Fibroblast of gingiva (primary cell): ENCODE results near the gene NEK7.
"Not testable (repeated sequence)": the region's sequence is repeated elsewhere in the genome, so short reads cannot be mapped to it uniquely, and the experiment has no call there.

ENCODE experiments used
- DNase-seq: peaks from one replicate; pipeline ENCODE4 v3.0.0-alpha.2; 2011; ENCODE audit warnings: low read depth

Gene NEK7

DNA sequence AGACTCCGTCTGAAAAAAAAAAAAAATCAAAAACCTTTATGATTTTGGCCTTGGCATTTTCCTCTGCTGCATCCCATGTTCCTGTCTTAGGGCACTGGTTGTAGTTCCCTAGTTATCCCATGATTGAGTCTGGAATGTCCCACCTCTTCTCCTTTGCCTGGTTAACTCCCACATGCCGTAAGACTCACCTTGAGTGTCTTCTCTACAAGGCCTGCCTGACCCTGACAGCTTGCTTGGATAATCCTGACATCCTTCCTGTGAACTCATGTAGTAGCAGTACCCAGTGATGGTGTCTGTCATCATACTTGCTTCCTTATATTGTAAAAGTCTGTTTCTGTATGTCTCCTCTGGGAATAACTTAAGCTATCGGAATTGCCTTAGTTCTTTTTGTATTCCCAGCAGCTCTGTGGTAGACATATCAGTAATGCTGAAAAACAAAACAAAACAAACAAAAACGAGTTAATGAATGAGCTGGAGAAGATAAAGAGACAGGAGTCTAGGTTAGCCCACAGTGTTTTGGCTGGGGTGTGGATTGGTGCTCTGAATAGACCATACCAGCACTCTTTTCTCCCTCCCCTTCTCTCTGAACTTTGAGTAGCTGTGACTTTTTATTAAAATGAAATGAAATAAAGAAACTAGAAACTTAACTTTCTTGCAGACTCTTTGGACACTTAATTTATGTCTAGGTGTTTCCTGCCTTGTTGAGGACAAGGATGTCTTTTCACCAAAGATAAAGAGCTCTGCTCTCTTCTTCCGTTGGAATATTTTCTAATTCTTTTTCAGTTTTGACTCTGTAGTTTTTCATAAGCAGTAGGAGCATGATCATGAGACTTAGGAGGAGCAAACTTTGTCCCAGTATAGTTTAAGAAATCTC is 15.1 kb downstream of the NEK7 start:
- no peak for DNase-seq

DNA sequence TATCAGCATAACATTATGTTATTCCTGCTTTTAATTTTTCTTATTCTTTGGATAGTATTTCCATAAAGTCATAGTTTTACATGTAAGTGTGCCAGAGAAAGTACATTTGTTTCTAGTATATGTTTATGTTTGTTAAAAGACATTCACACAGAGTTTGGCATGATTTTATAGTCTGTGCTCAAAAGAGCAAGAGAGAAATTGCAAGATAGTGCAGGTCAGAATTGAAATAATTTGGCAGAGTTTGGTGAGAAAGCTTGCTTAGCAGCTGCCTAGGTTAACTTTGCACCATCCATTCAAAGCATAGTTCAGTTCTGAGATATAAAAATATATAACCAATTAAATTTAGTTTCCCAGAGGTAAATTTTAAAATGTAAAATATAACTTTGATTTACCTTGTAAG is 17.0 kb downstream of the NEK7 start:
- no peak for DNase-seq

DNA sequence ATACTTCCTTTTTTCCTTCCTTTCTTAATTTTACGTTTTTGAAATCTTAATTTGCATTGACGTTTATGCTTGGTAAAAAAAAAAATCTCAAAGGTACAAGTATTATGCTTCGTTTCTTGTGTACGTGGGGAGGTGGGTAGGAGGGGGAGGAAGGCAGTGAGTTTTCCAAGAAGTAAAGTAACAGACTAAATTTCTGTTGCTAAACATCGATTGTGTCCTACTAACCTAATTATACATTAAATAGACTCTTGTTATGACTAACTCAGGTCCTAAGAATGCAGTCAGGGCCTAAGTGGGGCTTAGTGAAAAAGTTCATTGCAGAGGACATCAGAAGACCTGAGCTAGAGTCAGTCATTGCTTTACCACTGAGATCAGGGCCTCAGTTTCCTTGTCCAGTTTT is 17.5 kb downstream of the NEK7 start:
- no peak for DNase-seq

DNA sequence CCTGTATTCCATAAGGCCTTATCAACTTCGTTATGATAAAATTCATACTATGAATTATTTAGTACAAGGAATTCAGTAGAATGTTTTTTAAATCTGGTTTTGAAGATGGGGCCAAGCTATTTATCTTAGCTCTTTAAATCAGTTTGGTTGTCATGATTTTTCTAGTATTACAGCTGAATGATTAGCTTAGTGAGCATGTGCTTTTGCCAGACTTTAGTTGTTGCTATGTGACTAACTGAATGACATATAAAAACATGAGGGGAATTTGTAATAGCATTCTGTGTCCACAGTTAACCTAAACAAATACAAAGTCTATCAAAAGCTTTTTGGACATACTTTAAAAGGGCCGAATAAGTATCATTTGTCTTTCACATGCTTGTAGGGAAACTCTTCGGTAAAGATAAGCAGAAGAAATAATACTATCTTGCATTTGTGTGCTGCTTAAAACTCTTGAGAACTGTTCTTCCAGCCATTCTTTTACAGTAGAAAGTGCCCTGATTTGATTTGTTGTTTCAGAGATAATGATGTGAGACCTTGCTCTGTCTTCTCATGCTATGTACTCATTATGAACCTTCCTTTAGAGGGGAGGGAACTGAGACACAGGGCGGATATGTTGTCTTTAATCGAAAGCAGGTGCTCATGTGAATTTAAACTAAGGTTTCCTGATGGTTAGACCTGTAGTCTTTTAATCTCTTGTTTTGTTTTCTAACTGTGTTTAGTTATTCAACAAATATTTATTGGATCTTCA is 18.8 kb downstream of the NEK7 start:
- DNase-seq: peak; percentile 73

DNA sequence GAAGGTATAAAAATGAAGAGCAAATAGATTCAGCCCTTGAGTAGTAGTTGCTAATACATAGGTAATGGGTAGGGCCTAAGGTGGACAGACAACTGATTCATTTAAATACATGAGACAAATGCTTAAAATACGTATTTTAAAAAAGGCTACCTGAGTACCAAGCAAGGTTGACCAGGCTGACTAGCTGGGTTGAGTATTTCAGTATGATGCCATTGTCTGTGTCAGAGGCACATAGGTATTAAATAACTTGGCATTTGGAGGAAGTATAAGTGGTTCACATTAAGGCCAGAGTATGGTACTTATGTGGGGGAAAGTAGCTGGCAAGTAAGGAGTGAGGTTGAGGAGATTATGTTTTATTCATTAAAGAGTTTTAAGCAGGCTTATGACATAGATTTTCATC is 19.4 kb downstream of the NEK7 start:
- no peak for DNase-seq

DNA sequence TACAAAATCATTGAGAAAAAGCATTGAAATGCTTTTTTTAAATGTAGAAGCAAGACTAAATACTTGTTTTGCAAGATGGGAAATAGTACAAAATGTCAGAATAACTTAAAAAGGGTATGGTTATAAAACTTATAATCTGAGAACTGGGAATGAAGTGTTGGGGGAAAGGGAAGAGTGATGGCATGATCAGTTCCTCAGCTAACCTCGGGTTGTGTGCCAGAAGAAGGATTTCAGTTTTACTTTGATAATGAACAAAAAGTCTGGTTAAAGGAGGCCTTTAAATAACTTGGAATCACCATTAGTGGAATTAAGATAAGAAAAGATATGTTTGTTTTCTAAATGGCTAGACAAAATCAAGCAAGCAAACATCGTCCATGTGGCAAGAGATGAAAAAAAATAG is 20.7 kb downstream of the NEK7 start:
- no peak for DNase-seq

DNA sequence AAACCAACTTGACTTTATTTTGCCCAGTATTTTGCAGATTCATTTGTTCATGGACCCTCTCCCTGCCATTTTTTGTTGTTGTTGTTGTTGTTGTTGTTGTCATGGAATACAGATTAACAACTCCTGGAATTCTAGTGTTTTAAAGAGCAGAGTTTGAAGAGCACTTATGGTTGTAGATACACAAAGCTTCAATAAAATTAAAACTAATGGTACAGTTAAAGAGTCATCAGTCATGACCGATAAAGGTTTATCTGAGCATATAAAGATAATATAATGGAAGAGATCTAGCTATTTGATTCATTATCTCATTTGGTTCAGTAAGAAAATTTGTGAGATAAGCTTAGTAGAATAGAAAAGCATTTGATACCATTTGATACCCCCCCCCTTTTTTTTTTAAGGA is 21.8 kb downstream of the NEK7 start:
- DNase-seq: no peak

DNA sequence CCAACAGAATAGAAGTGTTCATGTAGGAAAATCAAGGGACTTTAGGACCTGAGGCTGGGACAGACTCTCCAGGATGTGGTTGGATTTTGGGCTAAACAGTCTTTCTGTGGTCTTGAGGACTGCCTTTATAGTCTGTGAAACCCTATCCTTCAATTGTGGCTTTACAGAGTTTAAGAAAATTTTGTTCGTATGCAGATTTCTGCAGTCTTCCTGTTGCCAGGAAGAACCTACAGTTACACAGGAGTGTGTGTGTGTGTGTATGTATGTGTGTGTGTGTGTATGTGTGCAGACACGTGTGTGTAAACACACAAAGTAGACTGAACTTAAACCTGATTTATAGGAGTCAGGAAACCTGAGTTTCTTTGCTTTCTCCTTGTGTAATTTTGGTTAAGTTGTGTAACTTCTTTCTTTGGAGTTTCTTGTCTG is 22.8 kb downstream of the NEK7 start:
- peak; percentile 71 for DNase-seq

DNA sequence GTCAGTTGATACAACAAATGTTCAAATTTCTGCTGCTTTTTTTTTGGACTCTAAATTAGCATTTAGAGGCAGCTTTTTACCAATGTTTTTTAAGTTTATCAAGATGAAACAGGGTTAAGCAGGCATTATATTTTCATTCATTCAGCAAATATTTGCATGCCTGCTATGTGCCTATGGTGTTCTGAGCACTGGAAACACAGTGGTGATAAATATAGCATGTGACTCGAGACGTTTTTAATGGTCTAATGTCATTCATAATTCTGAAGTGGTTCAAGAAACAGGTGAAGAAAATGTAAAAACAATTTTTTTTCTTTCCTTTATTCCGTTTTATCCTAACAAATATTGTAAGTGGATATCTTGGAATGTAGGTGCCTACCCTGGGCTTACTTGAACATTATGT is 26.8 kb downstream of the NEK7 start:
- DNase-seq: no peak

DNA sequence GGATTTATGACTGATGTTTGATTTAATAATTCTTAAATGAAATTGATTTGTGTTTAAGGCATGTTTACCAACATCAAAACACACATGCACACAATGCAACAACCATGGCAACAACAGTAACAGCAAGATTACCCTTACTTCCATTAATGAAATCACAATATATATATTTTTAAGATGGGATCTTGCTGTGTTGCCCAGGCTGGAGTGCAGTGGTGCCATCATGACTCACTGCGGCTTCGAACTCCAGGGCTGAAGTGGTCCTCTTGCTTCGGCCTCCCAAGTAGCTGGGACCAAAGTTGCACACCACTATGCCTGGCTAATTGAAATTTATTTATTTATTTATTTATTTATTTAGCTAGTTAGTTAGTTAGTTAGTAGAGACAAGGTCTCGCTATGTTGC is 27.7 kb downstream of the NEK7 start:
- DNase-seq: no peak

DNA sequence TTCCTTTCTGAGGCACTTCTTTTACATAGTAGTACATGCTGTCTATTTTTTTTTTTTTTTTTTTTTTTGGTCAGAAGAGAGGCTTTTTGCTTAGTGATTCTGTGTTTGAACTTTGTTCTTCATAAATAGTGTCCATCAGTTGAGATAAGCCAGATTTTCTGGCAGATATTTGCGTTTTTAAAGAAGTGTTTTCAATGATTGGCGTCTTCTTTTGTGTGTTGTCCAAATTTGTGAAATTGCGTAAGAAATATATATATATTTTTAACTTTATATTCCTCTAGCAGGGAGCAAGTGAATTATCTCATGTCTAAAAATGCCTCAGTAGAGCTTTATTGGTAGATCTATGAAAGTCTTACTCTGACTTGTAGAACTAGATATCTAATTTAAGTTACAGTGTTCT is 28.3 kb downstream of the NEK7 start:
- DNase-seq: no peak

DNA sequence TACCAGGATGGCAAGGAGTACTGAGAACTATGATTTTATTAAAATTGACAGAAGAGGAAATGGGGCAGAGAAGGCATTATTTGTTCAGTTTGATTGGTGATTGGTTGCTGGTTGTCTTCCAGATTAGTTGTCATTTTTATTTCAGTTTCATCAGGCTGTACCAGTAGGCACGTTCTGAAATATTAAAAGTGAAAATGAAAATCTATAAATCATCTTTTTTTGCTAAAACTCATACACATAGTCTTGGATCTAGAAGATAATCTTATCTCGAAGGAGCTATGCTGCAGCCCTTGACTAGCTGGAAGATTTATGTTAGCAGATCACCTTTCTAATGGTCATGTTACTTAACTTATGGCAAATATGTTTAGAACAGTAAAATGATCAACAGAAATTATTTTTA is 29.0 kb downstream of the NEK7 start:
- no peak for DNase-seq

DNA sequence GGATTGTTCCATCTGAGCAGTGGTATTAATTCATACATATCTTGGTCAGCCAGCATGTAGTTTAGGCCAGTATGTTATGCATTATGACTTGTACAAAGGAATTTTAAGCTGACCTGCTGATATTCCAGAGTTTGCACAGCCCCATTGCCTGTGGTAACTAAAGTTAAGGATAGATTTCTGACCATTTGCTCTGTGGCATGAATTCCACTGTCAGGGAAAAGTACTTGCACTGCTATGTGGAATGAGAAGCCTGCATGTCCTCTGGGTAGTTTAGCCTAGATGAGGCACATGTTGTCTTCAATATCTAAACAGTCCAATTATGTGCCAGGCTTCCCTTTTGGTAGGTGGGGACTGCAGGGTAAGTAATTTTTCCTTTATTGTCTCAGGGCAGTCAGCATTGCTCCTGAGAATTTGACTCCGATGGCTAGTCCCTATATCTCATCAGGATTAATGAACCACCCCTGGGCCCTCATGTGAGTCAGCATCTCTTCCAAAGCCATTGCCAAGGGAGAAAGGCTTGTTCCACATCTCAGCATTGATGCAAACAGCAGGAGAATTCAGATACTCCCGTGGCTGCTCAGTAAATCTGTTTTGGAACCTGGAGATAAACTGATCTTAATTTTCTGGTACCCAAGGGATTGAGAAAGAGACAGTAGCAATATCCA is 30.2 kb downstream of the NEK7 start:
- DNase-seq: no peak

DNA sequence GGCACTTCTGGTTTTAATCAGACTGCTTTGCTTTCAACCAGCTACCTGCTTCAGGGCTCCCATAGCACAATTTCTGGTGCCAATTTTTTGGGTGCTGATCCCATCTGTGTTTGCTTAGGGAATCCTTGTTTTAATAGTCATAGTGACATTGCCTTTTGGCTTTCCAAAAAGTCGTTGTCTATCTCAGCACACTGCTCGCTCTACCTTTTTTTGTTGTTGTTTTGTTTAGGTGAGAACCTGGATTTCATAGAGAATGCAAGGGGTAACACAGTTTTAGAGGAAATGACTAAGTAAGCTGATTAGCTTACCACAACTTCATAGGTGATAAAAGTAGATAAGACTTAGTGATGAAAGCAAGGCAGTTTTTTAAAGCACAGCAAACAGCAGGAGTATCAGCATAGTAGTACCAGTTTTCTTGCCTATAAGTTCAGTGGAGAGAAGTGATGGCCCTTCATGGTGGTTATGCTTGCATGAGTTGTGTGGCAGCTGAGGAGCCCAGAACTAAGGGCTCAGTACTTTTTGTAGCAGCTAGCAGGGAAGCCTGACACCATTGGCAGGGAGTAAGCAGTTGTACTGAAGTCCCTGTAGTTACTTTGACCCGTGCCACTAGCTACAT is 31.3 kb downstream of the NEK7 start:
- no peak for DNase-seq

DNA sequence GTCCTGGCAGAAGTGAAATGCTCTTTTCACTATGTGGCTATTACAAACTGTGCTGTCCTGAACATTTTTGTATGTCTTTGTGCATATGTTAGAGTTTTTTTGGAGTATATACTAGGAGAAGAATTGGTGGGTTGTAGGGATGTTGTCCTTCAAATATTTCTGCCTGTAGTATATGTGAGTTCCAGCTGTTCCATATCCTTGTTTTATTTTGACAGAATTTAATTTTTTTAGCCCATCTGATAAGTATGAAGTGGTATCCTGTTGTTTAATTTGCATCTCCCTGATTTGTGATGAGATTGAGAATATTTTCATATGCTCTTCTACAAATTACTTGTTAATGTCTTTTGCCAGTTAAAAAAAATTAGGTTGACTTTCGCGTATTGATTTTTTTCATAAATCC is 34.3 kb downstream of the NEK7 start:
- no peak for DNase-seq

DNA sequence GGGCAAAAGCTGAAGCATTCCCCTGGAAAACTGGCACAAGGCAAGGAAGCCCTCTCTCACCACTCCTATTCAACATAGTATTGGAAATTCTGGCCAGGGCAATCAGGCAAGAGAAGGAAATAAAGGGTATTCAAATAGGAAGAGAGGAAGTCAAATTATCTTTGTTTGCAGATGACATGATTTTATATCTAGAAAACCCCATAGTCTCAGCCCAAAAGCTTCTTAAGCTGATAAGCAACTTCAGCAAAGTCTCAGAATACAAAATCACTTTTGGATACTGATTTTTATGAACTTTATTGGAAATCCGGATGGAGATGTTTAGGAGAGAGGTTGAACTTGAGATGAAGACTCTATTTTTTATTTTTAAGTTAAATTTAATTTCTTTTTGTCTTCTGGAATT is 37.1 kb downstream of the NEK7 start:
- not testable (repeated sequence) for DNase-seq

DNA sequence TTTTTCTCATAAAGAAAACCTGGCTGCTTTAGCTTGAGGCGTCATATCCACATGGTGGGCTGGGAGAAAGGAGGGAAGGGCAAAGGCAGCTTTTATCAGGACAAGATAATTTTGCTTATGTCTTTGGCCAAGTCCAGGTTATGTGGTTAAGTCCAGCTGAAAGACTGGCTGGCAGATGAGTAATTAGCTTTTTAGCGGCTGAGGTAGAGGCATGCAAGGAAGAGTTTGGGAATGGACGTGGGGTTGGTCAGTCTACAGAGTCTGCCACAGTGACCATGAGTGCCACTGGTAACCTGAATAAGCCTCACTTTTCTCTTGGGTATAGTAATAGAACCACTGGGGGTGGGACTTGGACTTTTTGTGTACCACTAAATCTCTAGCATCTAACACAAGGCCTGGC is 39.8 kb downstream of the NEK7 start:
- no peak for DNase-seq

DNA sequence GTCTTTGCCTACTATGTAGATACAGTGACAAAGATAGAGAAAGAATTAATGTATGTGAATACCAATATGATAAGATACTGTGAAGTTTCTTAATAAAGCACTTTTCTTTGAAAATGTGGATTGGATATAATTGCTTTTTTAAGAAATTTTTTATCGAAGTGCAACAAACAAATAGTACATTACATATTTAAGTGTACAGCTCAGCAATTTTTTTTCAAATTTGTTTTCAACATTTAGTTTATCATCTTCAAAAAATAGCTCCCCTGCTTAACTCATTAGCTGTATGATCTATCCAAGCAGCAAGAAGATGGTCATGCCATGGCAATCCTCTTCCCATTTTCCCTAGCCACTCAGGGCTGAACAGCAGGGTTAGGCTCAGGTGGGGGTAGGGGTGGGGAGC is 40.5 kb downstream of the NEK7 start:
- no peak for DNase-seq

DNA sequence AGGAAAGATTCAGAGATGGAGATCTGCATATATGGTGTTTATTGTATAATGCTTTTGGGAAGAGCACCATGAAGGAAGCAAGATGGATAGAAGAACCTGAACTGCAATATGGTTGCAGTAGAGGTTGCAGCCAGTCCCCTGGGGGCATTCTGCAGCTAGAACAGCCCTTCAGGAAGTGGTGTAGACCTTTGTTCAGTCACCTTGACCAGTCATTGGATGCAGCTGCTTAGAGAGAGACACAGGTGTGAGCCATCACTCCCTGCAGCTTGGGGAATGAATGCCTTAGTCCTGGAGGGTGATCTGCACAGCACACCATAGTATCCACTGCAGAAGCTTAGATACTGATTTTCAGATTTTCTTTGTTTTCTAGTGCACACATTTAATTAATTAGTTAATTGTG is 42.3 kb downstream of the NEK7 start:
- DNase-seq: no peak

DNA sequence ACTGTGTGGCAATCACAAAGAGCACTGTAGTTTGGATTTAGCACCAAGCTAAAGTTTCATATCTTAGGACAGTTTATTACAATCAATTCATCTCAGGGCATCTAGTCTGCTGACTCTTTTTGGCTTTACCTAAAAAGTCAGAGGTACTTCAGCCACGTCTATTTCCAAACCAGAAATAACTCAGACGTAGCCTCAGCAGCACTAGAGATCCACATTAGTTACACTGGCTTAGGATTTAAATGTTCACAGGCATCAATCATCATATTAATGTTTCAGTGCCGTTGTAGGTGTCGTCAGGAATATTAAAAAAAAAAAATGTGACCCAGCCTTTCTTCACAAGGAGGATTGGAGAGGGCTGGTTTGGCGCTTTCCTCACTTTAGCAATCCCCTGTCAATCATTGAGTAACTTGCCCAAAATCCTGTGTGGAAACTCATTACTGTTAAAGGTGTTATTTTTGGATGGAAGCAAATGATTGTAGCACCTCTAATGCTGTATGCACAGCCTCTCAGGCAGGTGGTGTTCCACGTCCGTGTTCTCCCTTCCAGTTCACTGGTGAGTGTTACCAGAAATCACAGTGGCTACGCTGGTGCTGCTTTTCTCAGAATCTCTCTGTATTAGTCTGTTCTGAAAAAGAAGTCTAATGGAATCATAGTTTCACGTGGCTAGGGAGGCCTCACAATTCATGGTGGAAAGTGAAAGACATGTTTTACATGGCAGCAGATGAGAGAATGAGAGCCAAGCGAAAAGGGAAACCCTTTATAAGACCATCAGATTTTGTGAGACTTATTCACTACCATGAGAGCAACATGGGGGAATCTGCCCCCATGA is 45.4 kb downstream of the NEK7 start:
- DNase-seq: no peak

DNA sequence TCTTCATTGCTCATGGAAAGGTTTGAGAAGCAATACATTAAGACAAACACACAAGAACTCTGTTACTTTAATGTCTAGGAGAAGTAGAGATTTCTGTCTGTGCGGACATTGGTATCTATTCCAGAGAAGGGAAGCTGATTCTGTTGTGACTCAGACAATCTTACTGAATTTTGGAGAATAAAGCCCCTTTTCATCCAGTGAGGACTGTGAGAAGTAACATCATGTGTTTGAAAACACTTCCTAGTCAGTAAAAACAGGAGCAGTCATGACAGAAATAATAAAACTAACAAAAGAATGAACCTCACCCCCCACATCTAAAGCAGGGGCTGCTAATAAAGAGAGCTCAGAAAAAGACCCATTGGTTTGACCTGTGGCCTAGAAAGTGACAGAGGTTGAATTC is 46.6 kb downstream of the NEK7 start:
- DNase-seq: no peak
